Transverse colon (tissue), 4 donors: ENCODE results near the gene SLC22A31.

Experiments used
- EP300 ChIP-seq: sonication (generic); formaldehyde crosslinking; IDR thresholded peaks from one replicate; pipeline ENCODE4 v1.6.1; 2017; ENCODE audit warnings: antibody characterized with exemption, low read depth
- POLR2A ChIP-seq: fragments of 450-650 bp; IDR thresholded peaks from one replicate; pipeline ENCODE4 v1.6.1; 2016; ENCODE audit warnings: antibody characterized with exemption, mild to moderate bottlenecking, moderate library complexity
- POLR2AphosphoS5 ChIP-seq, 3 donors: sonication (generic); formaldehyde crosslinking; IDR thresholded peaks; one replicate each; pipeline ENCODE4 v1.6.1; 2016; ENCODE audit warnings: antibody characterized with exemption in 3 of 3
- TF ChIP-seq, protein P1 (sequence below), 5 experiments: fragments of 200-600 bp in 3 of 5; fragments of 450-650 bp in 2 of 5; sonication (generic) in 3 of 5; IDR thresholded peaks; 1 replicate in 2 of 5; 2 replicates in 3 of 5; pipeline ENCODE4 v1.5.1; 2016 to 2017; ENCODE audit warnings: antibody characterized with exemption in 5 of 5, inconsistent platforms in 3 of 5, mild to moderate bottlenecking in 2 of 5, moderate library complexity in 1 of 5

DNA sequence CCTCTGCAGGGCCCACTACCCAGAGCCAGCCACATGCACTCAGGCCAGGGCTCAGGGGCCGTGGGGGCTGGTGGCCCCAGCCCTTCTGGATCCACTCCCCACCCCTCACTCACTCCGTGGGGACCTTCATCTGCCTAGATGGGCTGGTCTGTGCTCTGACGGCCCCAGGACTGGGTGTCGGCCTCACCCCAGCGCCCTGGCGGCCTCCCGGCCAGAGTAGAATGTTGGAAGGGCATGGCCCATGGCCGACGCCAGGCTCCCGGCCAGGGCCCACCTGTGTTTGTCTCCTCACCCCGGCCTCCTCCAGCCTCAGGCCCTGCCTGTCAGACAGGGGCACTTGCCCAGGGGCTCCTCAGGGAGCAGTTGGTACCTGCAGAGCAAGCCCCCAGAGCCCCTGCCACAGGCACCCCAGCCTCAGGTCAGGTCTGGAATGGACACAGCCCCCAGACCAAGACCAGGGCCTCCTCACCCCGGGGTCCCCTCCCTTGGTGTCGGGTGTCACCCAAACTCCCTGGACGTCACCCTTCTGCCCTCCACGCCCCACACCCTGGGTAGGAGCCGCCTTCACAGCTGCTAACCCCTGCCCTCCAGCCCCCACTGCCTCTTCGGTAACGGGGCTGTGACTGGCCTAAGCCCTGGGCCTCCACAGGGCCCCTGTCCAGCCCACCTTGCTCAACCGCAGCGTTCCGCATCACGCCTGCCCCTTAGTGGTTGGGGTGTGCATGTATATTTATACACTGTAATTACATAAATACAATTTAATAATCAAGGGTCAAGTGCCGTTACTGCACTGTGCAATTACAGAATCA is 31.8 kb downstream of the SLC22A31 start:
- TF ChIP-seq, protein P1, sequence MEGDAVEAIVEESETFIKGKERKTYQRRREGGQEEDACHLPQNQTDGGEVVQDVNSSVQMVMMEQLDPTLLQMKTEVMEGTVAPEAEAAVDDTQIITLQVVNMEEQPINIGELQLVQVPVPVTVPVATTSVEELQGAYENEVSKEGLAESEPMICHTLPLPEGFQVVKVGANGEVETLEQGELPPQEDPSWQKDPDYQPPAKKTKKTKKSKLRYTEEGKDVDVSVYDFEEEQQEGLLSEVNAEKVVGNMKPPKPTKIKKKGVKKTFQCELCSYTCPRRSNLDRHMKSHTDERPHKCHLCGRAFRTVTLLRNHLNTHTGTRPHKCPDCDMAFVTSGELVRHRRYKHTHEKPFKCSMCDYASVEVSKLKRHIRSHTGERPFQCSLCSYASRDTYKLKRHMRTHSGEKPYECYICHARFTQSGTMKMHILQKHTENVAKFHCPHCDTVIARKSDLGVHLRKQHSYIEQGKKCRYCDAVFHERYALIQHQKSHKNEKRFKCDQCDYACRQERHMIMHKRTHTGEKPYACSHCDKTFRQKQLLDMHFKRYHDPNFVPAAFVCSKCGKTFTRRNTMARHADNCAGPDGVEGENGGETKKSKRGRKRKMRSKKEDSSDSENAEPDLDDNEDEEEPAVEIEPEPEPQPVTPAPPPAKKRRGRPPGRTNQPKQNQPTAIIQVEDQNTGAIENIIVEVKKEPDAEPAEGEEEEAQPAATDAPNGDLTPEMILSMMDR (IDR thresholded peaks at IDR 0.05): no peak
- TF ChIP-seq POLR2AphosphoS5 (IDR thresholded peaks at IDR 0.05) (no peak), POLR2A (no peak), EP300 (no peak)
